Stimulated activated naive B cell treated with anti-CD40 and anti-IgM and Interleukin-4, amounts not matched to agents 10 μg/mL and 1 μg/mL and 100 μg/mL, for 72 hours (primary cell): ENCODE data around the gene PDSS2.
A peak's percentile ranks its signal among the peaks of the same experiment; 100 is the strongest.

Experiments
- ATAC-seq, 2 donors: fragments of 150-1000 bp; cut with Tn5 transposase; replicated peaks; 2 replicates each; pipeline ENCODE4 v1.10.0; 2021; ENCODE audit warnings: moderate library complexity in 1 of 2
- DNase-seq: peaks from one replicate; pipeline ENCODE4 v3.0.0; 2021
- H3K27ac Mint-ChIP-seq: one replicate; pipeline ENCODE4 v1.8.0; 2022; ENCODE audit warnings: mild to moderate bottlenecking, mixed read lengths
- H3K27me3 Mint-ChIP-seq, 2 donors: one replicate each; pipeline ENCODE4 v1.8.0; 2022; ENCODE audit warnings: mixed read lengths in 2 of 2
- H3K36me3 Mint-ChIP-seq, 2 donors: one replicate each; pipeline ENCODE4 v1.8.0; 2022; ENCODE audit warnings: mixed read lengths in 2 of 2, mild to moderate bottlenecking in 1 of 2
- H3K4me1 Mint-ChIP-seq, 2 donors: one replicate each; pipeline ENCODE4 v1.8.0; 2022; ENCODE audit warnings: mixed read lengths in 2 of 2, mild to moderate bottlenecking in 1 of 2
- H3K4me3 Mint-ChIP-seq, 2 donors: one replicate each; pipeline ENCODE4 v1.8.0; 2022; ENCODE audit warnings: mild to moderate bottlenecking in 2 of 2, mixed read lengths in 2 of 2, moderate library complexity in 1 of 2
- H3K9me3 Mint-ChIP-seq, 2 donors: one replicate each; pipeline ENCODE4 v1.8.0; 2022; ENCODE audit warnings: mixed read lengths in 2 of 2, mild to moderate bottlenecking in 1 of 2

PDSS2 gene

GRCh38 chr6:107459283-107460082 lies at the start of gene PDSS2:
TSS of gene PDSS2 (minus strand) at chr6:107459564. CDS start at chr6:107459285, 279 bp downstream.
- H3K9me3 Mint-ChIP-seq: no peaks in the 10 kb centered on the region
- ATAC-seq (peak; percentile 92 to 93), DNase-seq (peak; percentile 98)
- H3K27me3 Mint-ChIP-seq: no peaks in the 10 kb centered on the region
- no peaks in the 10 kb centered on the region for H3K36me3 Mint-ChIP-seq
- H3K27ac Mint-ChIP-seq: peak within 1 kb of the TSS; percentile 97
- H3K4me1 Mint-ChIP-seq: peaks cover 5 to 15% of the 10 kb centered on the region in 2 donors
- H3K4me3 Mint-ChIP-seq: peak within 1 kb of the TSS; percentile 88 to 92

- H3K36me3 Mint-ChIP-seq: no peaks in the 10 kb centered on the region
- peaks cover 2 to 7% of the 10 kb centered on the region in 2 donors for H3K4me1 Mint-ChIP-seq
- DNase-seq (no peak), ATAC-seq (no peak)
- peaks cover 5 to 6% of the 10 kb centered on the region in 2 donors for H3K27me3 Mint-ChIP-seq
- H3K27ac Mint-ChIP-seq: no peak overlapping the region
- H3K9me3 Mint-ChIP-seq: peaks cover 0 to 4% of the 10 kb centered on the region in 2 donors
- H3K4me3 Mint-ChIP-seq: no peak overlapping the region
Measured at GRCh38 chr6:107506145-107506544, 46.8 kb upstream of the PDSS2 start.

- Mint-ChIP-seq H3K9me3 (peaks cover 0 to 4% of the 10 kb centered on the region in 2 donors), H3K4me3 (no peak overlapping the region)
- ATAC-seq: no peak
Measured at GRCh38 chr6:107504270-107505026, 45.1 kb upstream of the PDSS2 start.

GRCh38 chr6:107496892-107497684 lies 37.7 kb upstream of the PDSS2 start:
- Mint-ChIP-seq H3K9me3 (no peaks in the 10 kb centered on the region), H3K4me1 (peaks cover 1 to 4% of the 10 kb centered on the region in 2 donors), H3K27me3 (peaks cover 13 to 18% of the 10 kb centered on the region in 2 donors), H3K36me3 (no peaks in the 10 kb centered on the region), H3K4me3 (no peak overlapping the region), H3K27ac (no peak overlapping the region)
- ATAC-seq: no peak
- no peak for DNase-seq

More at GRCh38 chr6:107504270-107505026, 45.1 kb upstream of the PDSS2 start:
- no peaks in the 10 kb centered on the region for H3K36me3 Mint-ChIP-seq
- peaks cover 5 to 6% of the 10 kb centered on the region in 2 donors for H3K27me3 Mint-ChIP-seq
- DNase-seq: no peak
- H3K27ac Mint-ChIP-seq: no peak overlapping the region
- peaks cover 2 to 7% of the 10 kb centered on the region in 2 donors for H3K4me1 Mint-ChIP-seq

- Mint-ChIP-seq H3K9me3 (no peaks in the 10 kb centered on the region), H3K4me1 (peaks cover 7 to 12% of the 10 kb centered on the region in 2 donors), H3K4me3 (no peak overlapping the region), H3K36me3 (peaks cover 0 to 2% of the 10 kb centered on the region in 2 donors), H3K27ac (no peak overlapping the region), H3K27me3 (peaks cover 9 to 18% of the 10 kb centered on the region in 2 donors)
- ATAC-seq: no peak
- DNase-seq: no peak
Measured at GRCh38 chr6:107495971-107496370, 36.6 kb upstream of the PDSS2 start.

GRCh38 chr6:107495196-107495643 lies 35.9 kb upstream of the PDSS2 start:
- ATAC-seq: no peak
- no peak overlapping the region for H3K27ac Mint-ChIP-seq
- peaks cover 7 to 13% of the 10 kb centered on the region in 2 donors for H3K4me1 Mint-ChIP-seq
- DNase-seq: no peak
- no peaks in the 10 kb centered on the region for H3K9me3 Mint-ChIP-seq
- no peak overlapping the region for H3K4me3 Mint-ChIP-seq
- H3K27me3 Mint-ChIP-seq: peaks cover 9 to 18% of the 10 kb centered on the region in 2 donors
- peaks cover 0 to 2% of the 10 kb centered on the region in 2 donors for H3K36me3 Mint-ChIP-seq

- no peak for DNase-seq
Measured at GRCh38 chr6:107493158-107494057, 34.0 kb upstream of the PDSS2 start.

GRCh38 chr6:107491760-107492660 lies 32.6 kb upstream of the PDSS2 start:
- no peak for DNase-seq
- peaks cover 13 to 28% of the 10 kb centered on the region in 2 donors for H3K4me1 Mint-ChIP-seq
- no peak overlapping the region for H3K27ac Mint-ChIP-seq
- H3K36me3 Mint-ChIP-seq: peaks cover 0 to 2% of the 10 kb centered on the region in 2 donors
- no peaks in the 10 kb centered on the region for H3K9me3 Mint-ChIP-seq
- H3K4me3 Mint-ChIP-seq: peak overlapping the region; percentile 84 to 97
- ATAC-seq: no peak
- H3K27me3 Mint-ChIP-seq: peaks cover 19 to 22% of the 10 kb centered on the region in 2 donors

More at GRCh38 chr6:107493158-107494057, 34.0 kb upstream of the PDSS2 start:
- no peak for ATAC-seq
- Mint-ChIP-seq H3K4me1 (peaks cover 11 to 21% of the 10 kb centered on the region in 2 donors), H3K9me3 (no peaks in the 10 kb centered on the region), H3K27me3 (peaks cover 11 to 20% of the 10 kb centered on the region in 2 donors), H3K36me3 (peaks cover 0 to 2% of the 10 kb centered on the region in 2 donors), H3K4me3 (no peak overlapping the region), H3K27ac (no peak overlapping the region)

- peaks cover 0 to 2% of the 10 kb centered on the region in 2 donors for H3K36me3 Mint-ChIP-seq
- H3K9me3 Mint-ChIP-seq: no peaks in the 10 kb centered on the region
- DNase-seq (peak; percentile 1), ATAC-seq (peak in 1 of 2 donors; percentile 13)
- H3K27ac Mint-ChIP-seq: peak overlapping the region; percentile 66
- H3K4me1 Mint-ChIP-seq: peaks cover 13 to 28% of the 10 kb centered on the region in 2 donors
- H3K4me3 Mint-ChIP-seq: peak overlapping the region; percentile 84 to 97
- H3K27me3 Mint-ChIP-seq: peaks cover 22 to 23% of the 10 kb centered on the region in 2 donors
Measured at GRCh38 chr6:107491138-107491609, 31.8 kb upstream of the PDSS2 start.

- H3K4me1 Mint-ChIP-seq: peaks cover 13 to 28% of the 10 kb centered on the region in 2 donors
- no peaks in the 10 kb centered on the region for H3K9me3 Mint-ChIP-seq
- no peak for DNase-seq
- no peak for ATAC-seq
- peaks cover 0 to 2% of the 10 kb centered on the region in 2 donors for H3K36me3 Mint-ChIP-seq
- H3K27ac Mint-ChIP-seq: peak overlapping the region; percentile 66
- peaks cover 22 to 23% of the 10 kb centered on the region in 2 donors for H3K27me3 Mint-ChIP-seq
- H3K4me3 Mint-ChIP-seq: peak overlapping the region; percentile 84 to 97
Measured at GRCh38 chr6:107490566-107491137, 31.3 kb upstream of the PDSS2 start.

- Mint-ChIP-seq H3K4me1 (peaks cover 9 to 28% of the 10 kb centered on the region in 2 donors), H3K27me3 (peaks cover 16 to 19% of the 10 kb centered on the region in 2 donors), H3K9me3 (no peaks in the 10 kb centered on the region), H3K4me3 (peak within 1 kb of the TSS; percentile 87 to 97), H3K27ac (peak within 1 kb of the TSS; percentile 66), H3K36me3 (peaks cover 0 to 2% of the 10 kb centered on the region in 2 donors)
- DNase-seq (peak; percentile 24), ATAC-seq (peak; percentile 58 to 63)
Measured at GRCh38 chr6:107489636-107490565, 30.5 kb upstream of the PDSS2 start, which contains the start of gene SOBP. TSS of gene SOBP (plus strand) at chr6:107490117. CDS start at chr6:107490617, 500 bp downstream.
